Left lung (tissue), 10 donors: Measurements from ENCODE around the gene ID3. TPM values are rescaled to one million over a fixed set of nuclear protein-coding genes. Genes with fewer than 3 reads are reported as not detected.

Experiments used
- ATAC-seq: fragments of 200-7000 bp; cut with Tn5 transposase; one replicate; pipeline ENCODE4 v1.9.1; 2020; ENCODE audit warnings: moderate library complexity
- DNase-seq, 4 donors: peaks; one replicate each; pipeline ENCODE4 v3.0.0-alpha.2; 2013 to 2020
- H3K27ac ChIP-seq, 2 donors: fragments of 200-600 bp; sonication (generic) in 1 of 2; one replicate each; pipeline versions ENCODE4 v1.5.0 to v1.8.0; 2020 to 2021
- H3K27me3 ChIP-seq, 2 donors: fragments of 200-600 bp; sonication (generic) in 1 of 2; one replicate each; pipeline versions ENCODE4 v1.5.0 to v1.8.0; 2020 to 2021
- H3K36me3 ChIP-seq, 2 donors: fragments of 200-600 bp; sonication (generic) in 1 of 2; one replicate each; pipeline versions ENCODE4 v1.5.0 to v1.8.0; 2020 to 2021
- H3K4me1 ChIP-seq, 2 donors: fragments of 200-600 bp; one replicate each; pipeline ENCODE4 v1.8.0; 2021
- H3K4me3 ChIP-seq, 2 donors: fragments of 200-600 bp; sonication (generic) in 1 of 2; one replicate each; pipeline versions ENCODE4 v1.5.0 to v1.8.0; 2020 to 2021; ENCODE audit warnings: mild to moderate bottlenecking in 1 of 2
- H3K9me3 ChIP-seq, 2 donors: fragments of 200-600 bp; sonication (generic) in 1 of 2; one replicate each; pipeline versions ENCODE4 v1.5.0 to v1.8.0; 2020 to 2021
- CTCF ChIP-seq, 2 donors: fragments of 200-600 bp; sonication (generic) in 1 of 2; IDR thresholded peaks; one replicate each; pipeline versions ENCODE4 v1.5.0 to v1.8.0; 2021; ENCODE audit warnings: antibody characterized with exemption in 2 of 2
- intact Hi-C, 2 donors: fragments of 100-400 bp; cut with DNase I; formaldehyde crosslinking; loops; one replicate each; pipeline versions ENCODE4 v1.11.2 to v1.14.2; 2022
- polyA plus RNA-seq, 6 donors: library from polyadenylated mRNA; unstranded; fragments of 120-200 nt; gene quantifications; one replicate each; pipeline ENCODE4 v1.2.1, GENCODE V29; 2013; ENCODE audit not compliant: insufficient read length in 6 of 6
- total RNA-seq, 2 donors: library from RNA; stranded (reverse); fragmentation: NEBNext Ultra II Directional; extraction: Animal tissue kit (Norgen Biotek cat#: 25700); gene quantifications; one replicate each; pipeline ENCODE4 v1.2.1, GENCODE V29; 2021
- donor health status: DM: no; HTN: yes; CAD: no.
- donor health status: DM: no; HTN: no; CAD: no.

Gene ID3
- total and polyA plus RNA-seq, 8 donors, result 125 to 261 (median 179) TPM

DNA sequence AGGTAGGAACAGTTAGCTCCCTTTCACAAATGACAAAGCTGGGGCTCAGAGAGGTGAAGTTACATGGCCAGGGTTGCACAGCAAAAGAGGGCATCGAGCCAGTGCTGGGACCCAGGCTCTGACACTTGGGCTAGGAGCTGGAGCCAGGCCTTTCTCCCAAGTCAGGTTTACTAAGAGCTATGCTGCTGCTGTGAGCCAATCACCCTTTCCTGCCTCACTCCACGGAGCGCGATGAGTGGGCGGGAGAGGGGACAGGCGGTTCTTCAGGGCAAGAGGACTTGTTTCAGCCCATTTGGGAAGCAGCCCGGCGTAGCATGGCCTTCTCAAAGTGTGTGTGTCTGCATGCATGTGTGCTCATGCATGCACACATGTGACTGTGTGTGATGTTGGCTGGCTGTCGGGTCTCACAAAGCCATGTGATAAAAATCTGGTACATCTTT lies 10.6 kb downstream of the ID3 start:
- intact Hi-C loops, result loop anchor here in 1 of 2 donors (10.0 kb wide), 1 partner anchor 86 kb away; no protein-coding TSS in a partner anchor
- no peaks in the 10 kb centered on the region for H3K9me3 ChIP-seq
- DNase-seq, result peak in 1 of 4 donors; percentile 63
- H3K4me3 ChIP-seq, result no peak overlapping the region
- TF ChIP-seq CTCF (IDR thresholded peaks at IDR 0.05), result no peak
- peak overlapping the region; percentile 10 to 65 for H3K27ac ChIP-seq
- H3K27me3 ChIP-seq, result peaks cover 0 to 8% of the 10 kb centered on the region in 2 donors
- H3K4me1 ChIP-seq, result peaks cover 20 to 27% of the 10 kb centered on the region in 2 donors
- peak; percentile 6 for ATAC-seq
- H3K36me3 ChIP-seq, result no peaks in the 10 kb centered on the region

GRCh38 chr1:23546897-23547584 lies 12.3 kb downstream of the ID3 start:
- Histone ChIP-seq H3K27ac (peak overlapping the region in 1 of 2 donors; percentile 20), H3K4me3 (no peak overlapping the region), H3K9me3 (no peaks in the 10 kb centered on the region), H3K27me3 (no peaks in the 10 kb centered on the region), H3K4me1 (peaks cover 20 to 24% of the 10 kb centered on the region in 2 donors), H3K36me3 (no peaks in the 10 kb centered on the region)
- no peak for TF ChIP-seq CTCF (IDR thresholded peaks at IDR 0.05)
- no peak for DNase-seq
- intact Hi-C loops, result loop anchor here in 1 of 2 donors (10.0 kb wide), 1 partner anchor 88 kb away; no protein-coding TSS in a partner anchor
- ATAC-seq, result no peak

DNA sequence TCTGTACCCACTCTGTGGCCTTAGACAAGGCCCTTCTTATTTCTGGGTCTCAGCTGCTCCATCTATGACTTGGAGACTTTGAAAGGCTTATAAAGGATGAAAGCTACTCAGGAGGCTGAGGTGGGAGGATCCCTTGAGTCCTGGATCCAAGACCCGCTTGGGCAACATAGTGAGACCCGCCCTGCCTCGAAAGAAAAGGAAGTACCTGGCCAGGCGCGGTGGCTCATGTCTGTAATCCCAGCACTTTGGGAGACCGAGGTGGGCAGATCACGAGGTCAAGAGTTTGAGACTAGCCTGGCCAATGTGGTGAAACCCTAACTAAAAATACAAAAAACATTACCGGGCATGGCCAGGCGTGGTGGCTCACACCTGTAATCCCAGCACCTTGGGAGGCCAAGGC lies 13.4 kb downstream of the ID3 start:
- Histone ChIP-seq H3K27ac (peak overlapping the region in 1 of 2 donors; percentile 18), H3K9me3 (no peaks in the 10 kb centered on the region), H3K4me1 (peaks cover 20 to 24% of the 10 kb centered on the region in 2 donors), H3K36me3 (no peaks in the 10 kb centered on the region), H3K4me3 (no peak overlapping the region), H3K27me3 (no peaks in the 10 kb centered on the region)
- intact Hi-C loops, result loop anchor here (2.0 to 10.0 kb wide), 2 partner anchors 89 to 91 kb away; no protein-coding TSS in a partner anchor
- no peak for TF ChIP-seq CTCF (IDR thresholded peaks at IDR 0.05)
- no peak for DNase-seq
- no peak for ATAC-seq

DNA sequence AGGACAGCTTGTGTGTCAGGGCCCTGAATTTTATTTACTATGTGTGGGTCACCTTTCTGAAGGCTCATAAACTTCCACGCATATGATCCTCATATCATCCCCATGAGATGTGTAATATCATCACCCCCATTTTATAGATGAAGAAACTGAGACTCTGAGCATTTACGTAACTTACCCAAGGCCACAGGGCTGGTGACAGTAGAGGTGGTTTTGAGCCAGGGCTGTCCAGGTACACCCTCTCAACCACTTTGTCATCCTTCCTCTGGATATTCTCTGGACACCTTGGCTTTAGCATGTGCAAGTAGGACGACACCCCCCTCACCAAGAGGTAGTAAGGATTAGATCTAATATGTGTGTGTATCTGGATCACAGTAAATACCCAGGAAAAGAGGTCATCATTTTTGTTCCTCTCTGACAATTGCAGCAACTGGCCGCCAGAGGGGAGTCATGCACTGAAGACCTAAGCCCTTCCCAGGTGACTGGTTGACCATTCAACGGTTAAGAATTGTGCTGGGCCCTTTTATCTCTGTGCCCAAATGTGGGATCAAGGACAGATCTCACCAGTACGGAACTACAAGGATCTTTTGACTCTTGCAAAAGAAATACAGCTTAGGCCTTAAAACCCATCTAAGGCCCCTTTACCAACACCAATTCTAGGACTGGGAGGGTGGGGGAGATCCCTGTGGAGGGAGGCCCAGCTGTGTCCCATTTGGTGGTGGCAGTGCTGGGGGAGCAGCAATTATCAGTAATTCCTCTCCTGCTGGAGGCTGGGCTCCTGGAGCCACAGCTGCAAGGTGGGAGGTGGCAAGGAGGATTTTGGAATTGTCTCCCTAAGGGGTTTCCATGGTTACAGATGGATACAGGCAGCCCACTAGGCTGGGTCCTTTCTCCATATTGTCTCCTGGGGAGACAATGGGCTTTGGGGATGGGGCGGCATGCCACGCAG lies 14.6 kb downstream of the ID3 start:
- peak; percentile 90 for ATAC-seq
- peak in 3 of 4 donors; percentile 74 to 85 (median 85) for DNase-seq
- H3K4me3 ChIP-seq, result no peak overlapping the region
- H3K36me3 ChIP-seq, result no peaks in the 10 kb centered on the region
- H3K4me1 ChIP-seq, result peaks cover 20 to 28% of the 10 kb centered on the region in 2 donors
- no peaks in the 10 kb centered on the region for H3K27me3 ChIP-seq
- intact Hi-C loops, result loop anchor here (2.0 to 10.0 kb wide), 2 partner anchors 90 to 92 kb away; no protein-coding TSS in a partner anchor
- no peak overlapping the region for H3K27ac ChIP-seq
- TF ChIP-seq CTCF (IDR thresholded peaks at IDR 0.05), result peak; percentile 72 to 84
- no peaks in the 10 kb centered on the region for H3K9me3 ChIP-seq
